HG03520 (cell line): ENCODE measurements around the gene SGCA.

Experiments
- ATAC-seq: cut with Tn5 transposase; IDR thresholded peaks from one replicate; pipeline ENCODE4 v1.9.1; 2021; ENCODE audit warnings: mild to moderate bottlenecking, moderate library complexity; ENCODE audit not compliant: unreplicated experiment

The SGCA gene

DNA sequence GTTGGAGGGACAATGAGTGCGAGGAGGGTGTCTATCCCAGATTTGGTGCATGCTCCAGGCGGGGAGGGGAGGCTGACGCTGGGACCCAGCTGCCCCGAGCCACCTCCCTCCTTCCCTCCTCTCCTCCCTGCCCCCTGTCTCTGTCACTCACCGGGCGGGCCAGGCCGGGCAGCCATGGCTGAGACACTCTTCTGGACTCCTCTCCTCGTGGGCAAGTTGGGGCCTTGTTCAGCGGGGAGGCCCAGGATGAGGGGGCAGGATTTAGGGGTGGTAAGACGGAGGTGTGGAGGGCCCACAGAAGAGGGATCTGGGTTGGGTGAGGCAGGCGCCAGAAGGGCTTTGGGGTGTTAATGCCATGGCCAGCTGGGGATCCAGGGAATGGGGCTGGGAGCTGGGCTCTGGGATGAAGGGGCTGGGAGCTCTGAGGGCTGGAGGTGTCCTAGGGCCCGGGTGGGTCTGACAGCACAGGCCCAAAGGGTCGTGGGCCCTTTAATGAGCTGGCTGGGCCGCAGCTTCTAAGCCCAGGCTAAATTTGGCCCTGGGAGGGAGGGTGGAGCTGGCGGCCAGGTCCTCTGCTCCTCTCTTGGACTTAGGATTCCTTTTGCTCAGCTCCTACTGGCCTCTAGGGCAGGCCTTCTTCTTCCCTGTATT, at the start of gene SGCA:
TSS of gene SGCA (plus strand) at position 139 of the 651 bp plus-strand sequence. CDS start at position 175, 36 bp downstream.
- ATAC-seq: no peak

DNA sequence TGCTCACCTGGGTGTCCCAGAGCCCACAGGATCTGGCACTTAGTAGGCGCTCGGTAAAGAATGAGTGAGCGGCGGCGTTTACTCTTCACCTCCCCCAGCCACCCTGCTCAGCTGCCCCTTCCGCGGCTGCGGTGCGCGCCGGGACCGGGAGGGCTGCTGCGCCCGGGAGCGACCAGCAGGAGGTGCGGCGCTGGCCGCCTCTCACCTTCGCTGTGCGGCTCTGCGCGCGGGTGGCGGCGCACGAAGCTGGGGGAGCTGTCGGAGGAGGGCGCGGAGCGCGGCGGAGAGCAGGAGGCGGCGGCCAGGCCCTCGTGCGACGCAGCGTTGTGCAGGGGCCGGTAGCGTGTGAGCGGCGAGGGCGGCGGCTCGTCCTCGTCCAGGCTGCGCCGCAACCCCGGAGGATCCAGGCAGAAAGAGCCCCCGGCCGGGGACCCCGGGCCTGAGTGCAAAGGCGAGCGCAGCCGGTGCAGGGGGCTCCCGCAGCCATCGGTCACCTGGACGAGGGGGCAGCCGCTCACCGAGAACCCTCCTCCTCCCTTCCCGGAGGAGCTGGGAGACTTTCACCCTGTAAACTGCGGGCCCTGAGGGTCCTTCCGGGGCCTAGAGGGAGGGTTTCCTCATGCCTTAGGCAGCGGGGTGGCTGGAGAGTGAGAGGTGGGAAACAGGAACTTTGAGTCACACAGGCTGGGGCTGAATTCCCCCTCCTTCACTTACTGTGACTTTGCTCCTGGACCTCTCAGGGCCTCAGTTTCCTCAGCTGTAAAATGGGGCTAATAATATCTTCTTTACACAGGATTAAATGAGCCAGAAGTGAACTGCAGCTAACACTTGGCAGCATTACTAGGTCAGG, 48.4 kb upstream of the SGCA start:
- ATAC-seq: no peak

DNA sequence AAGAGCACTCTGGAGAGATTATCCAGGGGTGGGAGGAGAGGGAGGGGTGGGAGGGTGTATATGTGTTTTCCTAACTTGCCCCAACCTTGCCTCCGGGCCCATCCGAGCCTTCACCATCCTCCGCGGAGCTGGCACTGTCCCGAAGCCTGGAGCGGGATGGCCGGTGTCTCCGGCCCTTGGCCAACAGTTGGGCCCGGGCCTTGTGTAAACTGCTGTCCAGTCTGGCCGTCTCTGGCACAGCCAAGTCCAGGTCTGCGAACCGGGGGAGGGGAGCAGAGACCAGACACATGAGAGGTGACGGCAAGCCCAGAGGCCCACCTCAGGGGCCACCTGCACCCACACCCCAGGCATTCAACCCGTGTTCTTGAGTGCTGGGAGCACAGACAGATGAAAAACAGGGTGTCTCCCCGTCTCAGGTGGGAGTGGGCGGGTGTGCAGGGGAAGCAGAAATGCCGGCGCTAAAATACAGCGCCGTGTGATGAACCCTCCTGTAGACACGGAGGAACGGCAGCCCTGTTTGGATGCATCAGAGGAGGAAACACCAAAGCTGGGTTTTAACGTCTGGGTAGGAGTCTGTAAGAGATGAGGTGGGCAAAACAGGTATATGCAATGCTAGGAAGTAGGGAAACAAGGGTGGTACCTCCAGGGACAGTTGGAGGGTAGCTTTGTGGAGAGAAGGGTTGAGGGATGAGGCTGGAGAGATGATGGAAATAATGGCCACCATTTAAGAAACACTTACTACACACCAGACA, 47.6 kb upstream of the SGCA start:
- ATAC-seq: no peak

DNA sequence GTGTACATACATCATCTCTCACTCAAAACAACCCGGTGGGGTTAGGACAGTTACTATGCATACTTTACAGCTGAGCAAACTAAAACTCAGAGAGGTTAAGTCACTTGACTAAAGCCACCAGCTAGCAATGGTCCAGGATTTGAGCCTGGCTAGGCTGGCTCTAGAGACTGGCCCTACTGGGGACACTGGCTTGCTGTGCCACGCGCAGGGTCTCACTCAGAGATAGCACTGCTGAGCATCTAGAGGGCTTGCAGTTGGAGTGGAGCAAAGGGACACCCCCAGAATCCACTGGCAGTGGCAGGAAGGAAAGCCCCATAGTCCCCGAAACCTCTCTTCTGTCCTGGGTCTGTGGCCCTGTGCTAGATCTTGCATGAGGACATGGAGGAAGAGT, 47.0 kb upstream of the SGCA start:
- no peak for ATAC-seq

GRCh38 chr17:50120475-50121253, 45.1 kb upstream of the SGCA start:
- no peak for ATAC-seq

DNA sequence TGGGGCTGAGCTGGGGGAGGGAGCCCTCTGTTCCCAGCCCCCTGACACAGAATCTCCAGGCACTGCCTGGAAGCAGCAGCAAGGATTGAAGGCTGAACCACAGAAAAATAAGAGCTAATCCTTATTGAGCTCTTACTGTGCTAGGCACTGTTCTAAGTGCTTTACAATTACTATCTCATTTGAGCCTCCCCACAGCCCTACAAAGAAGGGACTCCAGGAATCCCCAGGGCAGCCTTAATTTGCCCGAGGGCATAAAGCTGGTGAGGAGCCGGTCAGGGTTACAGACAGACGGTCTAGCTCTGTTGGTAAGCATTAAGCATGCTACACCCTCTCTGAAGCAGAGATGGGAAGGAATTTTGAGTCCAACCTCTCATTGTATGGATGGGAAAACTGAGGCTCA, 42.9 kb upstream of the SGCA start:
- no peak for ATAC-seq

DNA sequence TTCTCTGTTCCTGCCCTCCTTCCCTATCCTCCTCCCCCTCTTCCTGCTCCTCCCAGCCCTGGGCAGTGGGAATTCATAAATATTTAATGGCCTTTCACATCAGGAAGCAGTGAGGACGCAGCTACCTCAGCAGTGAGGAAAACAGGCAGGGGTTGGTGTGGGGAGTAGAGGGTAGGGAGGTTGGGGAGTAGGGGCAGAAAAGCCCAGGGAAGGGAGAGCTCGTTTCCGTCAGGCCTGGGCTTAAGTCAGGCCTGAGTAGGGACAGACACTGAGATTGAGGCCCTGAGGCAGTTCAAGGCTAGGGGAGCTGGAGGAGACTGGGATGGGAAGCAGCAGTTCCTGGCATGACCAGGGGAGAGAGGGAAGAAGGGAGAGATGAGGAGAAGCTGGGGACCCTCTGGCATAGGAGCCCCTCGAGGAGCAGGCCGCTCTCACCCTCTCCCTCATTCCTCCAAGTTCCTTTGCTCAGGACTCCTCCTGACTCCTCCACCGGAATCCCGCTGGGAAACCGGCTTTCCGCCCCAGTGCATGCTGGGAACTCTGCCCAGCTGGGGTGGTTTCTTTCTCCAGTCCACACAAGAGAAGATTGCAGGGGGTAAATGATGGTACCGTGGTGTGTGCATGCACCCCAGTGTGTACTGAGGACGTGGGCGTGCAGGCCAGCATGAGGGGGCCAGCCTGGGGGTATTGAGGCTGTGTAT, 42.0 kb upstream of the SGCA start:
- ATAC-seq: no peak

DNA sequence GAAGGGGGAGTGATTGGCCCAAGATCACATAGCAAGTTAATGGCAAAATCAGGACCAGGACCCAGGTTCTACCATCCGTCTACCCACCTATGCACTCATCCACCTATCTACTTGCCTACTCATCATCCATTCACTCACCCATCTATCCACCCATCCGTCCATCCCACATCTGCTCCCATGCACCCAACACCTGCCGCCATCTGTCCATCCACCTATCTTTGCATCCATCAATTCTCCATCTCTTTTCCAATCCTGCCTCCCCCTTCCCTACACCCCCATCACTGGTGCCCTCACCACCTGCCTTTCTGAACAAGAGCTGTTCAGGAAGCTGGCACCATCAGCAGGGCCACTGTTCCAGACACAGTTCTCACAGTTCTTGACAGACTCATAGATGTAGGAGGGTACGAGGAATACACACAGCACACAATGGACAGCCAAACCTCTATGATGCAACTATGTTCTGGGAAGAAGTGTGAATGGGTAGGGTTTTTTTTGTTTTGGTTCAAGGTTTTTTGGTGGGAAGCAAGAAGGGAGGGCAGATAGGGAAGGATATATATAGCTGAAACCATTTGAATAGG, 40.3 kb upstream of the SGCA start:
- no peak for ATAC-seq

- ATAC-seq: no peak
These were observed 38.0 kb upstream of the SGCA start for GRCh38 chr17:50127697-50128361.

GRCh38 chr17:50128441-50129352, 37.1 kb upstream of the SGCA start:
- no peak for ATAC-seq

DNA sequence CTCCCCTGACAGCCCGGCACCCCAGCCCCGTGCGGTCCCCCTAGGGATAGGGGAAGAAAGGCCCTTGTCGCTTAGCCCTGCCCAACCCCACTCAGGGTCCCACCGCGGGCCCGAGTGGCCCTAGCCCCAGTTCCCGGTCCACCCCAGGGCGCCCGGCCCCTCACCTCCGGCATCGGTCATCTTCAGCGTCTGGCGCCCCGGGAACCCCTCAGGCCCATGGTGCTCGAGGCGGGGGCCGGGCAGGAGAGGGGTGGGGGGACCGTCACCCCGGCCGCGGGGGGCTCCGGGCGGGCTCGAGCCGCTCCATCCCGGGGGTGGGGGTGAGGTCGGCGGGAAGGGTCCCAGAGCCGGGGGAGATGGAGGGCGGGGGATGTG, 36.5 kb upstream of the SGCA start:
- ATAC-seq: no peak

DNA sequence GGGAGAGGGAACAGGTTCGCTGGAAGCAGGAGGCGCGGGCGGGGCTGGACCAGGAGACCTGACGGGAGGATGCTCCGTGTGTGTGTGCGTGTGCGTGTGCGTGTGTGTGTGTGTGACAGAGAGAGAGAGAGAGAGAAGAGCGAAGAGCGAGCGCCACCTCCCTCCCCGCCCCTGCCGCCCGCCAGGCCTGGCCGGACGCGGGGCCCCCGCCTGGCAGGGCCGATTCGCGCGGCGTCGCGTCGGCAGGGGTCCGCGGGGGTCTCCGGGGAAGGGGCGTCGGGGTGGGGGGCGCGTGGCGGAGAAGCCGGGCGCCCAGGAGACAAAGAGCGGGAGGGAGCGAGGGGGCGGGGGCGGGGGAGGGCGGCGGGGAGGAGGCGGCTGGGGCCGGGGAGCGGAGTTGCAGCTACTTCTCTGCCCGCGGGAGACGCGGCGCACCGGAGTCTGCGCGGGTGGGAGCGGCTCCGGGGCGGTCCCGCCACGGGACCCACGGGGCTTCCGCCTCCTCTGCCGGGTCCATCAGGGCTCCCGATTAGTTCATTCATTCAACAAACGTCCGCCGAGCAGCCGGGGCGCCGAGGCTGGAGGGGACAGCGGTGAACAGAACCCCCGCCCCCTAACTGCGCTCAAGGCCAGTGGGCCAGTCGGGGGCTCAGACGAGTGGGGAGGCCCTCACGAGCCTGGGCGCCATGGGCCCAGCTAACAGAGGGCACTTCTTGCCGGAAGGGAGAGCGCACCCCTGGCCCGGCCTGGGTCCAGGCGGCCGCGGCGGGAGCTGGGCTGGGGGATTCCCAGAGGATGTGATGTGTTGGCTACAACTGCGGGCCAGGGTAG, 35.9 kb upstream of the SGCA start, which contains the start of gene SAMD14:
TSS of gene SAMD14 (minus strand) at position 433 of the 831 bp plus-strand sequence. CDS start 5,201 bp downstream, outside the sequence.
- no peak for ATAC-seq

DNA sequence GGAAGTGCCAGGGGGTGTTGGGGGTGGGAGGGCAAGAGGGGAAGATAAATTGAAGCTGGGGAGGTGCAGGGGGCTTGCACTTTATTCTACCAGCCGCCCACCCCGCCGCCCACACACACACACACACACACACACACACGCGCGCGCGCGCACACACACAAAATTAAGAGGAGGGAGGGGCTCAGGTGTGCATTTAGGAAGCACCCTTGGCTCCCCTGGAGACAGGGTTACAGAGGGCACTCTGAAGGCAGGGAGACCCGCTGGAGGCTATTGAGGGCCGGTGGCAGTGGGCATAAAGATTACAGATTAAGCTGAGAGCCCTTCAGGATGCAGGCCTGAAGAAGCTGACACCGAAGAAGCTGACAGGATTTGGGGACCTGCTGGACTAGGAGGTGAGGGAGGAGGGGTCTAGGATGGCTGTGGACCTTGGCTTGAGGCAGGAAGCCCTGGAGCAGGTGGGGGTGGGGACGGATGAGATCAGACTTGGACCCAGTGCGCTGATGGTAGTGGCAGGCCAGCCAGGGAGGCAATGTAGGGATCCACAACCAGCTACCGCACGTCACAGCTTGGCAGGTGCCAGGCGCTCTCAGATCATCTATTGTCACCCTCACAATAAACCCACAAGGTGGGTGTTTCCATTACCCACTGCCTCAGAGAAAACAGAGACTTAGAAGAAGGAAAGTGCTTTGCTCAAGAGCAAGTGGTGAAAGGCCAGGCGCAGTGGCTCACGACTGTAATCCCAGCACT, 35.1 kb upstream of the SGCA start:
- ATAC-seq: no peak

GRCh38 chr17:50132104-50132794, 33.6 kb upstream of the SGCA start:
- no peak for ATAC-seq

DNA sequence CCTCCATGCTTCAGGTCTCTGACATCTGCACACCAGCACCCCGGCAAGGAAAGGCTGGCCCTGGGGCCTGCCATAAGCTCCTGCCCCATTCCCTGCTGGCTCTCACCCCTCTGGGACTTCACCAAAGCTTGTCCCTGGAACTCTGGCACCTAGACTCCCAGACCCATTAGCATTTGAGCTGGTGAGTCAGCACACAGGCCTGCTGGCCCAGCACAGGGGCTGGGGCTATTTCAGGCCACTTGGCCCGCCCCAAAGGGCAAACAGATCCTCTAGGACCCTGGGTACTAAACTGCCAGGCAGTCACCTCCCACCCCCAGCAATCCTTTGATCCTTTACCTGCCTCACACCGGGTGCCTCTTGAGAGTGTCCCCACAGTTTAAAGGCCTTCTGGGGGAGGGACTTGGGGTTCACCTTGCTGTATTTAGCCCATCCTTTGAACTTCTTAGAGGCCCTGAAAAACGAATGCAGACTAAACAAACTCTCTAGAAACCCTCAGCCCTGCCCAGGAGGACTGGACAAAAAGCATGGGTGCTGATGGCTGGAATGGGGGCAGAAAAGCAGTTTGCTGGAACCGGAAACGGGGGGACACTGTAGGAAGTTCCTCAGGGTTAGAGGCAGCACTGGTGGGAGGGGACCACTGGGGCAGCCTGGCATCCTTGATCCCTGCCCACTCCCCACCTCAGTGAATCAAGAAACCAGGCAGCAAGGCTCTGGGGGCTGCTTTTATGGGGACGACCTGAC, 32.6 kb upstream of the SGCA start:
- ATAC-seq: no peak

- no peak for ATAC-seq
These were observed 32.1 kb upstream of the SGCA start for GRCh38 chr17:50133769-50134099.
